GM13976 (cell line): ENCODE results near the gene QPCTL.
"Not testable (repeated sequence)": the region's sequence is repeated elsewhere in the genome, so short reads cannot be mapped to it uniquely, and the experiment has no call there.

Experiments used
- DNase-seq: peaks from one replicate; pipeline ENCODE4 v3.0.0; 2012; ENCODE audit warnings: low spot score
- in situ Hi-C: fragments of 300-500 bp; cut with MboI; formaldehyde crosslinking; loops from one replicate; pipeline ENCODE4 v1.12.0; 2022; ENCODE audit warnings: low sequenced_read_pairs, mixed read lengths, inconsistent platforms; ENCODE audit not compliant: unreplicated experiment
- TF ChIP-seq, protein P1 (sequence below): IDR thresholded peaks from 2 replicates; pipeline ENCODE4 v1.5.1; 2012; ENCODE audit warnings: borderline replicate concordance, mild to moderate bottlenecking; ENCODE audit not compliant: insufficient read depth; ENCODE audit errors: extremely low read depth, missing control alignments, control extremely low read depth

QPCTL gene

GRCh38 chr19:45676851-45677263, 15.6 kb upstream of the QPCTL start:
- DNase-seq, result peak; percentile 60
- TF ChIP-seq, protein P1, sequence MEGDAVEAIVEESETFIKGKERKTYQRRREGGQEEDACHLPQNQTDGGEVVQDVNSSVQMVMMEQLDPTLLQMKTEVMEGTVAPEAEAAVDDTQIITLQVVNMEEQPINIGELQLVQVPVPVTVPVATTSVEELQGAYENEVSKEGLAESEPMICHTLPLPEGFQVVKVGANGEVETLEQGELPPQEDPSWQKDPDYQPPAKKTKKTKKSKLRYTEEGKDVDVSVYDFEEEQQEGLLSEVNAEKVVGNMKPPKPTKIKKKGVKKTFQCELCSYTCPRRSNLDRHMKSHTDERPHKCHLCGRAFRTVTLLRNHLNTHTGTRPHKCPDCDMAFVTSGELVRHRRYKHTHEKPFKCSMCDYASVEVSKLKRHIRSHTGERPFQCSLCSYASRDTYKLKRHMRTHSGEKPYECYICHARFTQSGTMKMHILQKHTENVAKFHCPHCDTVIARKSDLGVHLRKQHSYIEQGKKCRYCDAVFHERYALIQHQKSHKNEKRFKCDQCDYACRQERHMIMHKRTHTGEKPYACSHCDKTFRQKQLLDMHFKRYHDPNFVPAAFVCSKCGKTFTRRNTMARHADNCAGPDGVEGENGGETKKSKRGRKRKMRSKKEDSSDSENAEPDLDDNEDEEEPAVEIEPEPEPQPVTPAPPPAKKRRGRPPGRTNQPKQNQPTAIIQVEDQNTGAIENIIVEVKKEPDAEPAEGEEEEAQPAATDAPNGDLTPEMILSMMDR, result no peak
- in situ Hi-C loops, result no loop called here

GRCh38 chr19:45677351-45678230, 14.9 kb upstream of the QPCTL start:
- peak; percentile 93 for DNase-seq
- TF ChIP-seq, protein P1, result no peak
- in situ Hi-C loops, result no loop called here

DNA sequence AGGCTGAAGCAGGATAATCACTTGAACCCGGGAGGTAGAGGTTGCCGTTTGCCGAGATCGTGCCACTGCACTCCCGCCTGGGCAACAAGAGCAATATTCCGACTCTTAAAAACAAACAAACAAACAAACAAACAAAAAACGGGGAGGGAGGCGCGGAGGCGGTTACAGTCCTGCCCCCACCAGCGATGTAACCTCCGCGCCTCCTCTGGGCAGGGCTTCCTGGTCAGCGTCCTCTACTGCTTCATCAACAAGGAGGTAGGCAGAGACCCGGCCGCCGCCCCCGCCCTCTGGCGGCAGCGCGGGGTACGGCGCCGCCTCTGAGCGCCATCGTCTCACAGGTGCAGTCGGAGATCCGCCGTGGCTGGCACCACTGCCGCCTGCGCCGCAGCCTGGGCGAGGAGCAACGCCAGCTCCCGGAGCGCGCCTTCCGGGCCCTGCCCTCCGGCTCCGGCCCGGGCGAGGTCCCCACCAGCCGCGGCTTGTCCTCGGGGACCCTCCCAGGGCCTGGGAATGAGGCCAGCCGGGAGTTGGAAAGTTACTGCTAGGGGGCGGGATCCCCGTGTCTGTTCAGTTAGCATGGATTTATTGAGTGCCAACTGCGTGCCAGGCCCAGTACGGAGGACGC, 11.0 kb upstream of the QPCTL start:
- peak; percentile 89 for DNase-seq
- TF ChIP-seq, protein P1, result peak; percentile 95
- in situ Hi-C loops, result no loop called here

DNA sequence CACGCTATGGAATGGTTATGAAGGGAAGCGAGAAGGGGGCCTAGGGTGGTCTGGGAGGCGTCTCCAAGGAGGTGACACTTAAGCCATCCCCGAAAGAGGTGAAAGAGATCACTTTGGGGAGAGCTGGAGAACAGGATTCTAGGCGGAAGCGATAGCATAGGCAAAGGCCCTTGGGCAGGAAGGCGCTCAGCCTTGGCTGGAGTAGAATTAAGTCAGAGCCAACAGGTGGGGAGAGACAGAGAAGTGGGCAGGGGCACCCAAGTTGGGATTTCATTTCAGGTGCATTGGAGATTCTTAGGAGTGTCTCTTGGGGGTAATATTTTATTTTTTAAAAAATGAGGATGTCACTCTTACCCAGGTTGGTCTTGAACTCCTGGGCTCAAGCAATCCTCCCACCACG, 10.3 kb upstream of the QPCTL start:
- no peak for DNase-seq
- TF ChIP-seq, protein P1, result no peak
- in situ Hi-C loops, result no loop called here

DNA sequence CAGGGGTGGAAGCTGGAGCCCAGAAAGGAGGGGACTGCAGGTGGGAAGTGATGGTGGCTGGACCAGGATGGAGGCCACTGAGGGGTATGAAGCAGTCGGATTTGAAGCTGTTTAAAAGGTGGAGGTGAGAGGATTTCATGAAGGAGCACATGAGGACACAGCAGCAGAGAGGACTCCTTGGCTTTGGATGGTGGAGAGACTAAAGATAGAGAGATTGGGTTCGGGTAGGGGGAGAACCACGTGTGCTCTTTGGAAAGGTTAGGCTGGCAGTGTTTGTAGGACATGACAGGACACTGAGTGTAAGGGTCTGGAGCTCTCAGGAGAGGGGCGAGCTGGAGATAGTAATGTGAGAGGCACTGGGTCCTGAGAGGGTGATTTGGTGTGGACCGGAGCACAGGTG, 9.6 kb upstream of the QPCTL start:
- TF ChIP-seq, protein P1, result no peak
- in situ Hi-C loops, result no loop called here
- DNase-seq, result no peak

DNA sequence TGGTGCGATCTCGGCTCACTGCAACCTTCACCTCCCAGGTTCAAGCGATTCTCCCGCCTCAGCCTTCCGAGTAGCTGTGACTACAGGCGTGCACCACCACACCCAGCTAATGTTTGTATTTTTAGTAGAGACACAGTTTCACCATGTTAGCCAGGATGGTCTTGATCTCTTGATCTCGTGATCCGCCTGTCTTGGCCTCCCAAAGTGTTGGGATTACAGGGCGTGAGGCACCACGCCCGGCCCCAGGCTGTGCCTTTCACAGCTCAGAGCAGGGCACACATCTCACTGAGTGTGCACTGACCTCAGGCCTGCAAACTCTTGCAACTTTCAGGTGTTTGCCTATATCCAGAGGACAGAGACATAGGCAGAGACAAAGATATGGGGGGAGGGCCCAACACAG, 7.4 kb upstream of the QPCTL start:
- in situ Hi-C loops, DNase-seq: not testable (repeated sequence)

DNA sequence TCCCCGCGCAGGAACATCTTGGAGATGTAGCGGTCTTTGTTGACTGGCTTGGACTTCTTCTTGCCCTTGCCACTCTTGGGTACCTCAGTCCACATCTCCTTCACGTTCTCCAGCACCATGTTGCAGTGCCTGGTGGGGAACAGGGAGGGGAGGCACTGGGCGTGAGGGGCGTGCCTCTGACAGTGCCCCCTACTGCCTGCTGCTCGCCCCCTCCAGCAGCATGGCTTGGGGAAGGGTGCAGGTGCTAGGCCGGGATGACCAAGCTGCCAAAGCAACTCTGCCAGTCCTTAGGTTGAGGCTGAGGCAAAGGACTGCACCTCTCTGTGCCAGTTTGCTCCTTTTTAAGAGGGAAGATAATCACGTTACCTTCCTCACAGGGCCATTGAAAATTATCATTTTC, 4.9 kb upstream of the QPCTL start:
- DNase-seq, result no peak
- TF ChIP-seq, protein P1, result no peak
- in situ Hi-C loops, result no loop called here
